Stomach (tissue), 4 donors: ENCODE results near the gene TMEM229A.
A peak's percentile ranks its signal among the peaks of the same experiment; 100 is the strongest.

Experiments
- EP300 ChIP-seq: sonication (generic); formaldehyde crosslinking; IDR thresholded peaks from one replicate; pipeline ENCODE4 v1.6.1; 2017; ENCODE audit warnings: antibody characterized with exemption
- POLR2A ChIP-seq, 4 donors: fragments of 450-650 bp; IDR thresholded peaks; one replicate each; pipeline ENCODE4 v1.6.1; 2016; ENCODE audit warnings: antibody characterized with exemption in 4 of 4, control low read depth in 2 of 4, mild to moderate bottlenecking in 1 of 4, moderate library complexity in 1 of 4
- POLR2AphosphoS5 ChIP-seq, 3 donors: sonication (generic); formaldehyde crosslinking; IDR thresholded peaks; one replicate each; pipeline ENCODE4 v1.6.1; 2016; ENCODE audit warnings: antibody characterized with exemption in 3 of 3
- TF ChIP-seq, protein P1 (sequence below), 7 experiments: fragments of 450-650 bp in 4 of 7; fragments of 200-600 bp in 3 of 7; sonication (generic) in 3 of 7; IDR thresholded peaks; one replicate each; pipeline ENCODE4 v1.5.1; 2016 to 2019; ENCODE audit warnings: antibody characterized with exemption in 7 of 7, control low read depth in 2 of 7, mild to moderate bottlenecking in 1 of 7

DNA sequence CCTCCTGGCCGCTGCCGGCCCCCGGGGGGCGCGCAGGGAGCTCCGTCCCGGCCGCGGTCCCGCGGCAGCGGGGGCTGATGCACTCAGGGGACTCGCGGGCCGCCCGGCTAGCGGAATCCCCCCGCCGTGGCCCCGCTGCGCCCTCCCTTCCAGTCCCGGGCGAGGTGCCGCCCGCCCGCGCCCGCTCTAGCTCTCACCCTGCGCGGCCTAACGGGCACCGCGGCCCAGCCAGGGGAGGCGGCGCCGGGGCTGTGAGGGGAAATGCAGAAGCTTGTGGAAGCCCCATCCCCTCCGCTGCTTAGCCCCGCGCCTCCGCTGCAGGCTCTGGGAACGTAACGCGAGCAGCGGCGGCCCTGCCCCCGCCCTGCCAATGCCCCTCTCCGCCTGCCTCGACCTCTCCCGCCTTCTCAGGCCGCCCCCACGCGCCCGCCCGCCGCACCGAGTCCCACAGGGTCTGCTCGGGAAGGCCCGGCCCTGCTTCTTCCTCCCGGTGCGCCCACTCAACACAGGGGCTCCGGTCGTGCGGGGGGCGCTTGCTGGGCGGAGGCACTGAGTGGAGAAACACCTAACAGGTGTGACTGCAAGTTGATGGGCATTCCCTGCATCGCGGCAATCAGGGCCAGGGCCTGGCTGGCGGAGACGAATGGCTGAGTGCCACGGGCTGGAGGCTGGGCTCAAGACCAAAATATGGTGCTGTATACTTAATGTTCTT is 384 bp upstream of the TMEM229A start:
- TF ChIP-seq, protein P1, sequence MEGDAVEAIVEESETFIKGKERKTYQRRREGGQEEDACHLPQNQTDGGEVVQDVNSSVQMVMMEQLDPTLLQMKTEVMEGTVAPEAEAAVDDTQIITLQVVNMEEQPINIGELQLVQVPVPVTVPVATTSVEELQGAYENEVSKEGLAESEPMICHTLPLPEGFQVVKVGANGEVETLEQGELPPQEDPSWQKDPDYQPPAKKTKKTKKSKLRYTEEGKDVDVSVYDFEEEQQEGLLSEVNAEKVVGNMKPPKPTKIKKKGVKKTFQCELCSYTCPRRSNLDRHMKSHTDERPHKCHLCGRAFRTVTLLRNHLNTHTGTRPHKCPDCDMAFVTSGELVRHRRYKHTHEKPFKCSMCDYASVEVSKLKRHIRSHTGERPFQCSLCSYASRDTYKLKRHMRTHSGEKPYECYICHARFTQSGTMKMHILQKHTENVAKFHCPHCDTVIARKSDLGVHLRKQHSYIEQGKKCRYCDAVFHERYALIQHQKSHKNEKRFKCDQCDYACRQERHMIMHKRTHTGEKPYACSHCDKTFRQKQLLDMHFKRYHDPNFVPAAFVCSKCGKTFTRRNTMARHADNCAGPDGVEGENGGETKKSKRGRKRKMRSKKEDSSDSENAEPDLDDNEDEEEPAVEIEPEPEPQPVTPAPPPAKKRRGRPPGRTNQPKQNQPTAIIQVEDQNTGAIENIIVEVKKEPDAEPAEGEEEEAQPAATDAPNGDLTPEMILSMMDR (IDR thresholded peaks at IDR 0.05): no peak
- TF ChIP-seq EP300 (no peak), POLR2A (IDR thresholded peaks at IDR 0.05) (no peak), POLR2AphosphoS5 (IDR thresholded peaks at IDR 0.05) (peak in 2 of 3 donors; percentile 15 to 31)
